ENCODE data around the gene MGAT5. TPM values are rescaled to one million over a fixed set of nuclear protein-coding genes. Genes with fewer than 3 reads are reported as not detected.
A peak's percentile ranks its signal among the peaks of the same experiment; 100 is the strongest.

Gene MGAT5
- total and polyA plus RNA-seq, 5 donors, result 29.0 to 156 (median 126) TPM

- Histone ChIP-seq H3K4me1 (ENCODE audit: control insufficient read depth, insufficient read depth, low read length) (peaks cover 3% of the 10 kb centered on the region), H3K9me3 (ENCODE audit: control insufficient read depth, low read length) (no peaks in the 10 kb centered on the region), H3K4me3 (ENCODE audit: low read length) (no peak overlapping the region), H3K27ac (ENCODE audit: low read length) (no peak overlapping the region), H3K27me3 (ENCODE audit: control insufficient read depth, insufficient read depth) (no peaks in the 10 kb centered on the region)
- 94% methylated on average over 7 of the region's 7 CpGs for WGBS
- ATAC-seq (no peak), DNase-seq (no peak)
- intact Hi-C loops (cut with DNase I), result no loop called here
Observed at GRCh38 chr2:134436706-134437105, 182.8 kb downstream of the MGAT5 start.

- Histone ChIP-seq H3K27me3 (ENCODE audit: control insufficient read depth, insufficient read depth) (no peaks in the 10 kb centered on the region), H3K4me3 (ENCODE audit: low read length) (no peak overlapping the region), H3K27ac (ENCODE audit: low read length) (no peak overlapping the region), H3K4me1 (ENCODE audit: control insufficient read depth, insufficient read depth, low read length) (peaks cover 3% of the 10 kb centered on the region), H3K9me3 (ENCODE audit: control insufficient read depth, low read length) (no peaks in the 10 kb centered on the region)
- WGBS, result 85% methylated on average over 3 of the region's 3 CpGs
- intact Hi-C loops (cut with DNase I), result no loop called here
- DNase-seq, result no peak
- ATAC-seq, result no peak
Observed at GRCh38 chr2:134438371-134438770, 184.5 kb downstream of the MGAT5 start.

GRCh38 chr2:134440336-134440909 lies 186.6 kb downstream of the MGAT5 start:
- peaks cover 3% of the 10 kb centered on the region for H3K4me1 ChIP-seq (ENCODE audit: control insufficient read depth, insufficient read depth, low read length)
- no peak overlapping the region for H3K4me3 ChIP-seq (ENCODE audit: low read length)
- H3K27ac ChIP-seq (ENCODE audit: low read length), result no peak overlapping the region
- ATAC-seq, result no peak
- WGBS, result 97% methylated on average over 16 of the region's 16 CpGs
- no peak for DNase-seq
- H3K9me3 ChIP-seq (ENCODE audit: control insufficient read depth, low read length), result no peaks in the 10 kb centered on the region
- intact Hi-C loops (cut with DNase I), result loop anchor here in 1 of 4 donors (10.0 kb wide), 1 partner anchor 66 kb away; no protein-coding TSS in a partner anchor
- no peaks in the 10 kb centered on the region for H3K27me3 ChIP-seq (ENCODE audit: control insufficient read depth, insufficient read depth)

- Histone ChIP-seq H3K27me3 (ENCODE audit: control insufficient read depth, insufficient read depth) (no peaks in the 10 kb centered on the region), H3K9me3 (ENCODE audit: control insufficient read depth, low read length) (no peaks in the 10 kb centered on the region), H3K27ac (ENCODE audit: low read length) (peak overlapping the region; percentile 92), H3K4me3 (ENCODE audit: low read length) (no peak overlapping the region), H3K4me1 (ENCODE audit: control insufficient read depth, insufficient read depth, low read length) (peaks cover 7% of the 10 kb centered on the region)
- WGBS, result 83% methylated on average over 11 of the region's 11 CpGs
- peak; percentile 60 to 80 (median 77) for DNase-seq
- peak; percentile 83 to 88 for ATAC-seq
- intact Hi-C loops (cut with DNase I), result loop anchor here in 1 of 4 donors (10.0 kb wide), 1 partner anchor 67 kb away; no protein-coding TSS in a partner anchor
Observed at GRCh38 chr2:134441153-134441863, 187.4 kb downstream of the MGAT5 start.

- ATAC-seq (peak in 1 of 2 donors; percentile 11), DNase-seq (peak in 1 of 3 donors; percentile 64)
- Histone ChIP-seq H3K27me3 (ENCODE audit: control insufficient read depth, insufficient read depth) (no peaks in the 10 kb centered on the region), H3K4me1 (ENCODE audit: control insufficient read depth, insufficient read depth, low read length) (peaks cover 10% of the 10 kb centered on the region), H3K4me3 (ENCODE audit: low read length) (no peak overlapping the region), H3K27ac (ENCODE audit: low read length) (peak overlapping the region; percentile 34), H3K9me3 (ENCODE audit: control insufficient read depth, low read length) (no peaks in the 10 kb centered on the region)
- WGBS, result 52% methylated on average over 11 of the region's 11 CpGs
- intact Hi-C loops (cut with DNase I), result loop anchor here in 1 of 4 donors (10.0 kb wide), 1 partner anchor 69 kb away; no protein-coding TSS in a partner anchor
Observed at GRCh38 chr2:134443814-134444480, 190.1 kb downstream of the MGAT5 start.

GRCh38 chr2:134445116-134445515 lies 191.2 kb downstream of the MGAT5 start:
- Histone ChIP-seq H3K27me3 (ENCODE audit: control insufficient read depth, insufficient read depth) (no peaks in the 10 kb centered on the region), H3K9me3 (ENCODE audit: control insufficient read depth, low read length) (no peaks in the 10 kb centered on the region), H3K27ac (ENCODE audit: low read length) (no peak overlapping the region), H3K4me3 (ENCODE audit: low read length) (no peak overlapping the region), H3K4me1 (ENCODE audit: control insufficient read depth, insufficient read depth, low read length) (peaks cover 10% of the 10 kb centered on the region)
- no peak for ATAC-seq
- WGBS, result 96% methylated on average over 4 of the region's 4 CpGs
- DNase-seq, result no peak
- intact Hi-C loops (cut with DNase I), result loop anchor here in 1 of 4 donors (10.0 kb wide), 1 partner anchor 70 kb away; no protein-coding TSS in a partner anchor

- no peak overlapping the region for H3K27ac ChIP-seq (ENCODE audit: low read length)
- ATAC-seq (no peak), DNase-seq (no peak)
- H3K4me1 ChIP-seq (ENCODE audit: control insufficient read depth, insufficient read depth, low read length), result peaks cover 10% of the 10 kb centered on the region
- no peaks in the 10 kb centered on the region for H3K9me3 ChIP-seq (ENCODE audit: control insufficient read depth, low read length)
- H3K4me3 ChIP-seq (ENCODE audit: low read length), result no peak overlapping the region
- intact Hi-C loops (cut with DNase I), result loop anchor here in 1 of 4 donors (10.0 kb wide), 1 partner anchor 71 kb away; no protein-coding TSS in a partner anchor
- WGBS, result 82% methylated on average over 11 of the region's 11 CpGs
- no peaks in the 10 kb centered on the region for H3K27me3 ChIP-seq (ENCODE audit: control insufficient read depth, insufficient read depth)
Observed at GRCh38 chr2:134445985-134446382, 192.1 kb downstream of the MGAT5 start.

- Histone ChIP-seq H3K27ac (ENCODE audit: low read length) (peak overlapping the region; percentile 12), H3K4me3 (ENCODE audit: low read length) (no peak overlapping the region), H3K9me3 (ENCODE audit: control insufficient read depth, low read length) (no peaks in the 10 kb centered on the region), H3K4me1 (ENCODE audit: control insufficient read depth, insufficient read depth, low read length) (peaks cover 9% of the 10 kb centered on the region), H3K27me3 (ENCODE audit: control insufficient read depth, insufficient read depth) (no peaks in the 10 kb centered on the region)
- ATAC-seq (no peak), DNase-seq (no peak)
- WGBS, result 64% methylated on average over 8 of the region's 8 CpGs
- intact Hi-C loops (cut with DNase I), result loop anchor here in 1 of 4 donors (10.0 kb wide), 1 partner anchor 72 kb away; no protein-coding TSS in a partner anchor
Observed at GRCh38 chr2:134446383-134447017, 192.6 kb downstream of the MGAT5 start.

- 96% methylated on average over 4 of the region's 4 CpGs for WGBS
- Histone ChIP-seq H3K4me1 (ENCODE audit: control insufficient read depth, insufficient read depth, low read length) (peaks cover 7% of the 10 kb centered on the region), H3K4me3 (ENCODE audit: low read length) (no peak overlapping the region), H3K27me3 (ENCODE audit: control insufficient read depth, insufficient read depth) (no peaks in the 10 kb centered on the region), H3K27ac (ENCODE audit: low read length) (no peak overlapping the region), H3K9me3 (ENCODE audit: control insufficient read depth, low read length) (no peaks in the 10 kb centered on the region)
- ATAC-seq, result no peak
- no peak for DNase-seq
- intact Hi-C loops (cut with DNase I), result loop anchor here in 1 of 4 donors (10.0 kb wide), 1 partner anchor 73 kb away; no protein-coding TSS in a partner anchor
Observed at GRCh38 chr2:134447669-134448068, 193.8 kb downstream of the MGAT5 start.

- no peak for ATAC-seq
- Histone ChIP-seq H3K4me1 (ENCODE audit: control insufficient read depth, insufficient read depth, low read length) (peaks cover 7% of the 10 kb centered on the region), H3K27ac (ENCODE audit: low read length) (no peak overlapping the region), H3K9me3 (ENCODE audit: control insufficient read depth, low read length) (no peaks in the 10 kb centered on the region), H3K27me3 (ENCODE audit: control insufficient read depth, insufficient read depth) (no peaks in the 10 kb centered on the region), H3K4me3 (ENCODE audit: low read length) (no peak overlapping the region)
- DNase-seq, result no peak
- intact Hi-C loops (cut with DNase I), result loop anchor here in 1 of 4 donors (10.0 kb wide), 1 partner anchor 74 kb away; no protein-coding TSS in a partner anchor
- WGBS, result 94% methylated on average over 6 of the region's 6 CpGs
Observed at GRCh38 chr2:134448650-134449049, 194.8 kb downstream of the MGAT5 start.
